OCI-LY7 (cell line): ENCODE results near the gene CHL1.

Experiments used
- CTCF ChIP-seq: fragments of 200-600 bp; sonication (generic); conservative IDR thresholded peaks from 2 replicates; pipeline ENCODE4 v1.5.1; 2014; ENCODE audit warnings: mild to moderate bottlenecking, antibody characterized with exemption, low read length, moderate library complexity, mixed read lengths
- EZH2phosphoT487 ChIP-seq: fragments of 200-600 bp; sonication (generic); IDR thresholded peaks from 2 replicates; pipeline ENCODE4 v1.6.1; 2018; ENCODE audit warnings: low read depth, borderline replicate concordance, mild to moderate bottlenecking, mixed run types, antibody characterized with exemption, low read length, moderate library complexity, mixed read lengths

- no peak for TF ChIP-seq CTCF
- no peak for TF ChIP-seq EZH2phosphoT487
These were observed 2.1 kb upstream of the CHL1 start for GRCh38 chr3:194421-194820.
